Psoas muscle (tissue), 8 donors: ENCODE measurements around the gene CEP85L. TPM values are rescaled to one million over a fixed set of nuclear protein-coding genes. Genes with fewer than 3 reads are reported as not detected.

ENCODE experiments used
- ATAC-seq, 4 donors: fragments of 200-7000 bp; cut with Tn5 transposase; one replicate each; pipeline ENCODE4 v1.9.1; 2020; ENCODE audit warnings: moderate library complexity in 3 of 4, mild to moderate bottlenecking in 2 of 4
- DNase-seq, 2 donors: peaks; one replicate each; pipeline ENCODE4 v3.0.0-alpha.2; 2020
- H3K27ac ChIP-seq: fragments of 200-600 bp; one replicate; pipeline ENCODE4 v1.8.0; 2022
- H3K27me3 ChIP-seq, 3 donors: fragments of 200-600 bp in 1 of 3; one replicate each; pipeline versions ENCODE4 v1.6.1 to v1.8.0; 2013 to 2022; ENCODE audit warnings: low read length in 2 of 3, mild to moderate bottlenecking in 2 of 3, moderate library complexity in 1 of 3; ENCODE audit not compliant: insufficient read depth in 3 of 3
- H3K36me3 ChIP-seq, 2 donors: fragments of 200-600 bp in 1 of 2; one replicate each; pipeline versions ENCODE4 v1.6.1 to v1.8.0; 2013 to 2022; ENCODE audit warnings: low read depth in 1 of 2, mild to moderate bottlenecking in 1 of 2, moderate library complexity in 1 of 2; ENCODE audit not compliant: insufficient read depth in 1 of 2
- H3K4me1 ChIP-seq: fragments of 200-600 bp; one replicate; pipeline ENCODE4 v1.8.0; 2022
- H3K4me3 ChIP-seq: fragments of 200-600 bp; one replicate; pipeline ENCODE4 v1.8.0; 2022; ENCODE audit warnings: mild to moderate bottlenecking
- H3K9me3 ChIP-seq: fragments of 200-600 bp; one replicate; pipeline ENCODE4 v1.8.0; 2022
- WGBS, 3 donors: extraction: QIAGEN DNeasy Blood & Tissue Kit; methylation state at CpG; one replicate each; pipeline versions ENCODE4 v1.1.6 to v1.1.7; 2013; 5-methylcytosine and 5-hydroxymethylcytosine counted together
- intact Hi-C, 2 donors: fragments of 100-400 bp; cut with DNase I; formaldehyde crosslinking; loops; one replicate each; pipeline versions ENCODE4 v1.11.0 to v1.14.2; 2022
- polyA plus RNA-seq, 3 donors: library from polyadenylated mRNA; stranded (reverse); fragments of 200-250 nt; gene quantifications; one replicate each; pipeline ENCODE4 v1.2.3, GENCODE V29; 2013
- total RNA-seq, 4 donors: library from RNA; stranded (reverse); fragmentation: NEBNext Ultra II Directional in 2 of 4; extraction: Animal tissue kit (Norgen Biotek cat#: 25700) in 2 of 4; gene quantifications; one replicate each; pipeline versions ENCODE4 v1.2.1 to v1.2.4, GENCODE V29; 2021 to 2023
- TF ChIP-seq, protein P1 (sequence below): fragments of 200-600 bp; IDR thresholded peaks from one replicate; pipeline ENCODE4 v1.8.0; 2022; ENCODE audit warnings: antibody characterized with exemption
- donor health status: healthy with polysubstance abuse.
- donor health status: DM: no; HTN: no; CAD: no; lungs with moderate emphysema.
- donor health status: Bipolar disorder and iron deficiency.
- donor health status: healthy.
- donor health status: DM: yes; HTN: yes; CAD: no.
- donor health status: DM: no; HTN: no; CAD: no.
- donor health status: DM: no; HTN: no; CAD: no.
- donor health status: DM: yes; HTN: yes; CAD: no.

Gene CEP85L
- total and polyA plus RNA-seq, 7 donors: 2.3 to 25.1 (median 18.9) TPM

DNA sequence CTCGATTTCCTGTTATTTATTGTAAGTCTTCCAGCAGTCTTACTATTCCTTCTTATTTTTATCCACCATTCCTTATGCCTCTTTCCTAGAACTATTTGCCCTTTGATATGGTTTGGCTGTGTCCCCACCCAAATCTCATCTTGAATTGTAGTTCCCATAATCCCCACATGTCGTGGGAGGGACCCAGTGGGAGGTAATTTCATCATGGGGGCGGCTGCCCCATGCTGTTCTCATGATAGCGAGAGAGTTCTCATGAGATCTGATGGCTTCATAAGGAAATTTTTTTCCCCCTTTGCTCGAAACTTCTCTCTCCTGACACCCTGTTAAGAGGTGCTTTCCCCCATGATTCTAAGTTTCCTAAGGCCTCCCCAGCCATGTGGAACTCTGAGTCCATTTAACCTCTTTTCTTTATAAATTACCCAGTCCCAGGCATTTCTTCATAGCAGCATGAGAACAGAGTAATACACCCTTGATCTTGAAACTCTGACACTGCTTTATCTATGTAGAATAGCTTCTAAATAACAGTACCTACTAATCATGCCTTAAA lies 54.5 kb downstream of the CEP85L start:
- peak overlapping the region; percentile 21 for H3K27ac ChIP-seq
- no peaks in the 10 kb centered on the region for H3K36me3 ChIP-seq
- ATAC-seq (no peak), DNase-seq (no peak)
- intact Hi-C loops: no loop called here
- H3K27me3 ChIP-seq: no peaks in the 10 kb centered on the region
- TF ChIP-seq, protein P1, sequence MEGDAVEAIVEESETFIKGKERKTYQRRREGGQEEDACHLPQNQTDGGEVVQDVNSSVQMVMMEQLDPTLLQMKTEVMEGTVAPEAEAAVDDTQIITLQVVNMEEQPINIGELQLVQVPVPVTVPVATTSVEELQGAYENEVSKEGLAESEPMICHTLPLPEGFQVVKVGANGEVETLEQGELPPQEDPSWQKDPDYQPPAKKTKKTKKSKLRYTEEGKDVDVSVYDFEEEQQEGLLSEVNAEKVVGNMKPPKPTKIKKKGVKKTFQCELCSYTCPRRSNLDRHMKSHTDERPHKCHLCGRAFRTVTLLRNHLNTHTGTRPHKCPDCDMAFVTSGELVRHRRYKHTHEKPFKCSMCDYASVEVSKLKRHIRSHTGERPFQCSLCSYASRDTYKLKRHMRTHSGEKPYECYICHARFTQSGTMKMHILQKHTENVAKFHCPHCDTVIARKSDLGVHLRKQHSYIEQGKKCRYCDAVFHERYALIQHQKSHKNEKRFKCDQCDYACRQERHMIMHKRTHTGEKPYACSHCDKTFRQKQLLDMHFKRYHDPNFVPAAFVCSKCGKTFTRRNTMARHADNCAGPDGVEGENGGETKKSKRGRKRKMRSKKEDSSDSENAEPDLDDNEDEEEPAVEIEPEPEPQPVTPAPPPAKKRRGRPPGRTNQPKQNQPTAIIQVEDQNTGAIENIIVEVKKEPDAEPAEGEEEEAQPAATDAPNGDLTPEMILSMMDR: no peak
- H3K9me3 ChIP-seq: no peaks in the 10 kb centered on the region
- peaks cover 50% of the 10 kb centered on the region for H3K4me1 ChIP-seq
- no peak overlapping the region for H3K4me3 ChIP-seq
- 88 to 93% (median 88%) methylated on average over 5 of the region's 5 CpGs for WGBS, 3 donors

DNA sequence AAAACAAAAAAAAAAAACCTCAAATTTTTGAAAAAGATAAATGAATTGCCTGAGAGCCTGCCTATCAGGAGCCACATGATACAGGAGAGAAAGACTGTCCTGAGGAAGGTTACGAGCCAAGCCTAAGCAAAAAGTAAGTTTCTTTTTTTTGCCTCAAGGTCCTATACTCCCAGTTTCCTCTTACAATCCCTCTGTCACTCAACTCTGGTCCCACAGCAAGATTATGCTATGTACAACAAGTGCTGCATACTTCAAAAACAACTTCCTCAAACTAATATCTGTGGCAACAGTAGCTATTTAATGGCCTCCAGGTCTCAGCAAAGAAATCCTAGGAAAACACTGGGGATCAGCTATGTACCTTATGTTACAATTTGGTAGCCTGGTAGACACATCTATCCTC lies 56.5 kb downstream of the CEP85L start:
- WGBS, 3 donors: 84 to 91% (median 87%) methylated on average over 1 of the region's 1 CpG
- no peaks in the 10 kb centered on the region for H3K36me3 ChIP-seq

DNA sequence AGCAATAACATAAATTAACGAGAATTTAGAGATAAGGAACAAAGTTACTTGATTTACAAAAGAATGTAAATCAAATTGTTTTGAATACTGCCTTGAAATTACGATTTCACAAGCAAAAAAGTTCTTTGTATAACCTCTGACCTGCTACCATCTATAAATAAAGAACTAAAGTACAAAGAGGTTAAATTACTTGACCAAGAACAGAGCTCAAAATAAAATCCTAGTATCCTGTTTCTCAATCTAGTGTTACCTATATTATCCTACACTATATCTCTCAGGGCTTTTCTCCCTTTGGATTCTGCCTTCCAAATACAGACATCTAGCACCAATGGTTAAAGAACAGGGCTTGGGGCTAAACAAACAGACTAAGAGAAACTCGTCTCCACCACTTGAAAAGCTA lies 59.5 kb downstream of the CEP85L start:
- Histone ChIP-seq H3K4me1 (peaks cover 62% of the 10 kb centered on the region), H3K27me3 (no peaks in the 10 kb centered on the region), H3K27ac (peak overlapping the region; percentile 32), H3K36me3 (no peaks in the 10 kb centered on the region), H3K4me3 (no peak overlapping the region), H3K9me3 (no peaks in the 10 kb centered on the region)
- ATAC-seq (peak in 3 of 4 donors; percentile 41 to 75 (median 59)), DNase-seq (no peak)
- intact Hi-C loops: no loop called here
- TF ChIP-seq, protein P1: no peak
- WGBS, 3 donors: 40 to 59% (median 54%) methylated on average over 3 of the region's 3 CpGs

More for the DNA sequence above, 56.5 kb downstream of the CEP85L start:
- TF ChIP-seq, protein P1: no peak
- Histone ChIP-seq H3K27me3 (no peaks in the 10 kb centered on the region), H3K9me3 (no peaks in the 10 kb centered on the region), H3K27ac (peak overlapping the region; percentile 15), H3K4me3 (no peak overlapping the region), H3K4me1 (peaks cover 62% of the 10 kb centered on the region)
- no peak for DNase-seq
- no peak for ATAC-seq
- intact Hi-C loops: no loop called here

DNA sequence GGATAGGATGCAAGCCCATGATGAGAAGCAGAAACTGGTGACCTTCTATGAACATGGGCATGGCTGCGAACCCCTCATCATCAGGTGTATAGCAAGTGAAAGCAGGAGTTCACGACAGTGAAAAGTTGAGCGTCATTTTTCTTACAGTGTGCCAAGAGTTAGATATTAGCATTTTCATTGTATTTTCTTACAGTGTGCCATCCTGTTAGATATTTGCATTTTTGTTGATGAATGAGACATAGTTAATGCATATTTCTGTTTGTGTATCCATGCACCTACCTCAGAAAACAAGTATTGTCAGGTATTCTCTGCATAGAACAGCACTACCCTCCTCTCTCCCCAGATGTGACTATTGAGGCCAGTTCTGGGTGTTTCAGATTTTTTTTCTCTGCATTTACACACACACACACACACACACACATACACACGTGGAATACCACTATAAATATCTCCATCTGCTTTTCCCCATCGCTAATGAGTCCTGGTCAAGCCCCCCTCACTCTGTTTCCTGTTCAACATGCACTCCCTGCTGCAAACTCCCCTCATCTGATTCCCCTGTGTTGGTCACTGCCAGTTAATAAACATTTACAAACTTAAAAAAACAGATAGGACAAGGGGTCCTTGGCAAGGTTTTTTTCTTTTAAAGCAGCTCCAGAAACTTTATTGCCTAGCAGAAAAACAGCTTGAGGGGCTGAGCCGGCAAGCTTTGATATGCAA lies 61.6 kb downstream of the CEP85L start:
- Histone ChIP-seq H3K27ac (no peak overlapping the region), H3K4me1 (peaks cover 74% of the 10 kb centered on the region), H3K27me3 (no peaks in the 10 kb centered on the region), H3K4me3 (no peak overlapping the region), H3K9me3 (no peaks in the 10 kb centered on the region), H3K36me3 (no peaks in the 10 kb centered on the region)
- intact Hi-C loops: no loop called here
- ATAC-seq (no peak), DNase-seq (no peak)
- TF ChIP-seq, protein P1: no peak
- WGBS, 3 donors: 46 to 54% (median 51%) methylated on average over 6 of the region's 6 CpGs
